Liver (tissue), 9 donors: ENCODE measurements around the gene C14orf119. TPM values are rescaled to one million over a fixed set of nuclear protein-coding genes. Genes with fewer than 3 reads are reported as not detected.

Experiments used
- DNase-seq: peaks from one replicate; pipeline ENCODE4 v3.0.0-alpha.2; 2017; ENCODE audit warnings: low spot score
- H3K27ac ChIP-seq, 2 donors: one replicate each; pipeline ENCODE4 v1.7.0; 2013; ENCODE audit warnings: inconsistent platforms in 2 of 2, low read length in 2 of 2, control low read depth in 1 of 2, low read depth in 1 of 2, mild to moderate bottlenecking in 1 of 2
- H3K27me3 ChIP-seq, 4 donors: one replicate each; pipeline versions ENCODE4 v1.6.1 to v1.7.0; 2013; ENCODE audit warnings: low read length in 3 of 4, inconsistent platforms in 1 of 4, mild to moderate bottlenecking in 1 of 4, moderate library complexity in 1 of 4; ENCODE audit not compliant: control insufficient read depth in 4 of 4, insufficient read depth in 4 of 4
- H3K36me3 ChIP-seq, 4 donors: one replicate each; pipeline versions ENCODE4 v1.6.1 to v1.7.0; 2013; ENCODE audit warnings: low read length in 3 of 4, mild to moderate bottlenecking in 3 of 4, low read depth in 1 of 4, moderate library complexity in 1 of 4; ENCODE audit not compliant: control insufficient read depth in 4 of 4, insufficient read depth in 3 of 4
- H3K4me1 ChIP-seq, 4 donors: one replicate each; pipeline versions ENCODE4 v1.6.1 to v1.7.0; 2013; ENCODE audit warnings: low read length in 3 of 4, mild to moderate bottlenecking in 3 of 4, moderate library complexity in 1 of 4; ENCODE audit not compliant: control insufficient read depth in 4 of 4, insufficient read depth in 4 of 4
- H3K4me3 ChIP-seq, 3 donors: one replicate each; pipeline versions ENCODE4 v1.6.1 to v1.7.0; 2013; ENCODE audit warnings: low read length in 3 of 3, control low read depth in 1 of 3, low read depth in 1 of 3, mild to moderate bottlenecking in 1 of 3
- H3K9ac ChIP-seq, 2 donors: one replicate each; pipeline ENCODE4 v1.7.0; 2013; ENCODE audit warnings: low read length in 2 of 2, mild to moderate bottlenecking in 2 of 2, moderate library complexity in 2 of 2, control low read depth in 1 of 2, low read depth in 1 of 2
- H3K9me3 ChIP-seq, 4 donors: one replicate each; pipeline versions ENCODE4 v1.6.1 to v1.7.0; 2013; ENCODE audit warnings: low read length in 3 of 4; ENCODE audit not compliant: control insufficient read depth in 4 of 4
- EGR1 ChIP-seq, 2 donors: IDR thresholded peaks; 2 replicates each; pipeline ENCODE4 v1.6.1; 2016 to 2018; ENCODE audit warnings: antibody characterized with exemption in 2 of 2, low read depth in 2 of 2
- FOXA1 ChIP-seq: IDR thresholded peaks from 2 replicates; pipeline ENCODE4 v1.6.1; 2016; ENCODE audit warnings: antibody characterized with exemption
- FOXA2 ChIP-seq: IDR thresholded peaks from 2 replicates; pipeline ENCODE4 v1.6.1; 2016; ENCODE audit warnings: antibody characterized with exemption
- GABPA ChIP-seq, 2 donors: IDR thresholded peaks in 1 of 2; conservative IDR thresholded peaks in 1 of 2; 2 replicates each; pipeline ENCODE4 v1.6.1; 2016; ENCODE audit warnings: antibody characterized with exemption in 2 of 2, mild to moderate bottlenecking in 1 of 2, moderate library complexity in 1 of 2
- HNF4A ChIP-seq, 2 donors: conservative IDR thresholded peaks; 2 replicates each; pipeline ENCODE4 v1.6.1; 2016; ENCODE audit warnings: antibody characterized with exemption in 2 of 2, mild to moderate bottlenecking in 2 of 2
- HNF4G ChIP-seq: IDR thresholded peaks from 2 replicates; pipeline ENCODE4 v1.6.1; 2016; ENCODE audit warnings: antibody characterized with exemption
- JUND ChIP-seq, 2 donors: IDR thresholded peaks; 2 replicates each; pipeline ENCODE4 v1.6.1; 2016; ENCODE audit warnings: antibody characterized with exemption in 2 of 2
- NR2F2 ChIP-seq: IDR thresholded peaks from 2 replicates; pipeline ENCODE4 v1.6.1; 2016; ENCODE audit warnings: antibody characterized with exemption
- RAD21 ChIP-seq, 2 donors: IDR thresholded peaks; 2 replicates each; pipeline ENCODE4 v1.6.1; 2016; ENCODE audit warnings: antibody characterized with exemption in 2 of 2, mild to moderate bottlenecking in 2 of 2
- RXRA ChIP-seq, 2 donors: IDR thresholded peaks; 2 replicates each; pipeline ENCODE4 v1.6.1; 2017 to 2018; ENCODE audit warnings: antibody characterized with exemption in 2 of 2, mild to moderate bottlenecking in 1 of 2
- SP1 ChIP-seq: IDR thresholded peaks from 2 replicates; pipeline ENCODE4 v1.6.1; 2018; ENCODE audit warnings: antibody characterized with exemption, mild to moderate bottlenecking
- TAF1 ChIP-seq: conservative IDR thresholded peaks from 2 replicates; pipeline ENCODE4 v1.6.1; 2016; ENCODE audit warnings: antibody characterized with exemption, mild to moderate bottlenecking
- YY1 ChIP-seq: IDR thresholded peaks from 2 replicates; pipeline ENCODE4 v1.6.1; 2016; ENCODE audit warnings: antibody characterized with exemption, mild to moderate bottlenecking
- WGBS: extraction: QIAGEN DNeasy Blood & Tissue Kit; methylation state at CpG from one replicate; pipeline ENCODE4 v1.1.7; 2013; 5-methylcytosine and 5-hydroxymethylcytosine counted together
- polyA plus RNA-seq, 2 donors: library from polyadenylated mRNA; stranded (reverse) in 1 of 2; unstranded in 1 of 2; fragments of 200-250 nt in 1 of 2; fragments of >200 nt in 1 of 2; fragmentation: Nextera tagmentation in 1 of 2; extraction: Ambion mirVana in 1 of 2; gene quantifications; one replicate each; pipeline versions ENCODE4 v1.2.1 to v1.2.3, GENCODE V29; 2013 to 2015
- total RNA-seq, 2 donors: library from RNA; depleted of rRNA; stranded (reverse); fragments of >200 nt; gene quantifications; one replicate each; pipeline ENCODE4 v1.2.3, GENCODE V29; 2014
- TF ChIP-seq, protein P1 (sequence below): IDR thresholded peaks from 2 replicates; pipeline ENCODE4 v1.6.1; 2016; ENCODE audit warnings: antibody characterized with exemption
- TF ChIP-seq, protein P2 (sequence below): IDR thresholded peaks from 2 replicates; pipeline ENCODE4 v1.6.1; 2016; ENCODE audit warnings: antibody characterized with exemption
- TF ChIP-seq, protein P3 (sequence below): IDR thresholded peaks from 2 replicates; pipeline ENCODE4 v1.6.1; 2016; ENCODE audit warnings: antibody characterized with exemption, mild to moderate bottlenecking
- TF ChIP-seq, protein P4 (sequence below): IDR thresholded peaks from 2 replicates; pipeline ENCODE4 v1.6.1; 2016; ENCODE audit warnings: antibody characterized with exemption
- TF ChIP-seq, protein P5 (sequence below): fragments of 150-350 bp; IDR thresholded peaks from 2 replicates; pipeline ENCODE4 v1.5.1; 2017; ENCODE audit warnings: improper control_type of control experiment, low read depth, low read length; ENCODE audit not compliant: missing input control
- donor health status: healthy.
- donor health status: healthy.
- donor health status: healthy.
- donor health status: healthy.
- donor health status: healthy.

The C14orf119 gene
- total and polyA plus RNA-seq, 4 donors: 9.0 to 27.1 (median 17.7) TPM

DNA sequence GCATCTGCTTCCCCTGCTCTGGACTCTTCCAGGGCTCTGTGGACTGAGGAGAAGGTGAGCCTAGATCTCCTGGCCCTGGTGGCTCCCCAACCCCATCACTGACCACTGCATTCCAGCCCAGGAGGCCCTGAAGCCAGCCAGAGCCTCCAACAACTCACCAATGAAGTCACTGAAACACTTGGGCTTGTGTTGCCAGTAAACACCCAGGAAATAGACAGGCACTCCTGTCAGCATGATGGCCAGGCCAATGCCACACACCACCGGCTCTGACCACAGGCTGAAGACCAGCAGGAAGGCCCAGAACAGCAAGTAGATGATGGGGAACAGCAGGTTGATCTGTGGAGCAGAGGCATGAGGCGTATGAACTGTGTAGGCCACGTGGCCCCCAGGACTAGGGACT is 32.6 kb downstream of the C14orf119 start:
- WGBS: 82% methylated on average over 3 of the region's 3 CpGs
- no peak overlapping the region for H3K4me3 ChIP-seq
- H3K9ac ChIP-seq: no peak overlapping the region
- no peaks in the 10 kb centered on the region for H3K9me3 ChIP-seq
- no peak for DNase-seq
- H3K27me3 ChIP-seq: no peaks in the 10 kb centered on the region
- no peak overlapping the region for H3K27ac ChIP-seq
- TF ChIP-seq EGR1 (IDR thresholded peaks at IDR 0.05; ENCODE audit: low read depth in 2 of 2): no peak
- TF ChIP-seq, protein P1, sequence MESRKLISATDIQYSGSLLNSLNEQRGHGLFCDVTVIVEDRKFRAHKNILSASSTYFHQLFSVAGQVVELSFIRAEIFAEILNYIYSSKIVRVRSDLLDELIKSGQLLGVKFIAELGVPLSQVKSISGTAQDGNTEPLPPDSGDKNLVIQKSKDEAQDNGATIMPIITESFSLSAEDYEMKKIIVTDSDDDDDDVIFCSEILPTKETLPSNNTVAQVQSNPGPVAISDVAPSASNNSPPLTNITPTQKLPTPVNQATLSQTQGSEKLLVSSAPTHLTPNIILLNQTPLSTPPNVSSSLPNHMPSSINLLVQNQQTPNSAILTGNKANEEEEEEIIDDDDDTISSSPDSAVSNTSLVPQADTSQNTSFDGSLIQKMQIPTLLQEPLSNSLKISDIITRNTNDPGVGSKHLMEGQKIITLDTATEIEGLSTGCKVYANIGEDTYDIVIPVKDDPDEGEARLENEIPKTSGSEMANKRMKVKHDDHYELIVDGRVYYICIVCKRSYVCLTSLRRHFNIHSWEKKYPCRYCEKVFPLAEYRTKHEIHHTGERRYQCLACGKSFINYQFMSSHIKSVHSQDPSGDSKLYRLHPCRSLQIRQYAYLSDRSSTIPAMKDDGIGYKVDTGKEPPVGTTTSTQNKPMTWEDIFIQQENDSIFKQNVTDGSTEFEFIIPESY: no peak
- TF ChIP-seq FOXA1: no peak
- no peak for TF ChIP-seq RAD21 (IDR thresholded peaks at IDR 0.05)
- TF ChIP-seq, protein P2, sequence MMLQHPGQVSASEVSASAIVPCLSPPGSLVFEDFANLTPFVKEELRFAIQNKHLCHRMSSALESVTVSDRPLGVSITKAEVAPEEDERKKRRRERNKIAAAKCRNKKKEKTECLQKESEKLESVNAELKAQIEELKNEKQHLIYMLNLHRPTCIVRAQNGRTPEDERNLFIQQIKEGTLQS: no peak
- no peak for TF ChIP-seq SP1
- TF ChIP-seq HNF4A (conservative IDR thresholded peaks at IDR 0.05): no peak
- no peak for TF ChIP-seq JUND (IDR thresholded peaks at IDR 0.05)
- no peak for TF ChIP-seq RXRA (IDR thresholded peaks at IDR 0.05)
- TF ChIP-seq, protein P3, sequence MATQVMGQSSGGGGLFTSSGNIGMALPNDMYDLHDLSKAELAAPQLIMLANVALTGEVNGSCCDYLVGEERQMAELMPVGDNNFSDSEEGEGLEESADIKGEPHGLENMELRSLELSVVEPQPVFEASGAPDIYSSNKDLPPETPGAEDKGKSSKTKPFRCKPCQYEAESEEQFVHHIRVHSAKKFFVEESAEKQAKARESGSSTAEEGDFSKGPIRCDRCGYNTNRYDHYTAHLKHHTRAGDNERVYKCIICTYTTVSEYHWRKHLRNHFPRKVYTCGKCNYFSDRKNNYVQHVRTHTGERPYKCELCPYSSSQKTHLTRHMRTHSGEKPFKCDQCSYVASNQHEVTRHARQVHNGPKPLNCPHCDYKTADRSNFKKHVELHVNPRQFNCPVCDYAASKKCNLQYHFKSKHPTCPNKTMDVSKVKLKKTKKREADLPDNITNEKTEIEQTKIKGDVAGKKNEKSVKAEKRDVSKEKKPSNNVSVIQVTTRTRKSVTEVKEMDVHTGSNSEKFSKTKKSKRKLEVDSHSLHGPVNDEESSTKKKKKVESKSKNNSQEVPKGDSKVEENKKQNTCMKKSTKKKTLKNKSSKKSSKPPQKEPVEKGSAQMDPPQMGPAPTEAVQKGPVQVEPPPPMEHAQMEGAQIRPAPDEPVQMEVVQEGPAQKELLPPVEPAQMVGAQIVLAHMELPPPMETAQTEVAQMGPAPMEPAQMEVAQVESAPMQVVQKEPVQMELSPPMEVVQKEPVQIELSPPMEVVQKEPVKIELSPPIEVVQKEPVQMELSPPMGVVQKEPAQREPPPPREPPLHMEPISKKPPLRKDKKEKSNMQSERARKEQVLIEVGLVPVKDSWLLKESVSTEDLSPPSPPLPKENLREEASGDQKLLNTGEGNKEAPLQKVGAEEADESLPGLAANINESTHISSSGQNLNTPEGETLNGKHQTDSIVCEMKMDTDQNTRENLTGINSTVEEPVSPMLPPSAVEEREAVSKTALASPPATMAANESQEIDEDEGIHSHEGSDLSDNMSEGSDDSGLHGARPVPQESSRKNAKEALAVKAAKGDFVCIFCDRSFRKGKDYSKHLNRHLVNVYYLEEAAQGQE: no peak
- no peak for TF ChIP-seq NR2F2
- no peak for TF ChIP-seq YY1
- TF ChIP-seq, protein P4, sequence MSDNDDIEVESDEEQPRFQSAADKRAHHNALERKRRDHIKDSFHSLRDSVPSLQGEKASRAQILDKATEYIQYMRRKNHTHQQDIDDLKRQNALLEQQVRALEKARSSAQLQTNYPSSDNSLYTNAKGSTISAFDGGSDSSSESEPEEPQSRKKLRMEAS: no peak
- TF ChIP-seq HNF4G: no peak
- no peak for TF ChIP-seq TAF1
- TF ChIP-seq, protein P5, sequence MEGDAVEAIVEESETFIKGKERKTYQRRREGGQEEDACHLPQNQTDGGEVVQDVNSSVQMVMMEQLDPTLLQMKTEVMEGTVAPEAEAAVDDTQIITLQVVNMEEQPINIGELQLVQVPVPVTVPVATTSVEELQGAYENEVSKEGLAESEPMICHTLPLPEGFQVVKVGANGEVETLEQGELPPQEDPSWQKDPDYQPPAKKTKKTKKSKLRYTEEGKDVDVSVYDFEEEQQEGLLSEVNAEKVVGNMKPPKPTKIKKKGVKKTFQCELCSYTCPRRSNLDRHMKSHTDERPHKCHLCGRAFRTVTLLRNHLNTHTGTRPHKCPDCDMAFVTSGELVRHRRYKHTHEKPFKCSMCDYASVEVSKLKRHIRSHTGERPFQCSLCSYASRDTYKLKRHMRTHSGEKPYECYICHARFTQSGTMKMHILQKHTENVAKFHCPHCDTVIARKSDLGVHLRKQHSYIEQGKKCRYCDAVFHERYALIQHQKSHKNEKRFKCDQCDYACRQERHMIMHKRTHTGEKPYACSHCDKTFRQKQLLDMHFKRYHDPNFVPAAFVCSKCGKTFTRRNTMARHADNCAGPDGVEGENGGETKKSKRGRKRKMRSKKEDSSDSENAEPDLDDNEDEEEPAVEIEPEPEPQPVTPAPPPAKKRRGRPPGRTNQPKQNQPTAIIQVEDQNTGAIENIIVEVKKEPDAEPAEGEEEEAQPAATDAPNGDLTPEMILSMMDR: no peak
- TF ChIP-seq FOXA2: no peak
- no peak for TF ChIP-seq GABPA (IDR thresholded peaks at IDR 0.05 in 1 of 2, conservative IDR thresholded peaks at IDR 0.05 in 1 of 2)
- no peaks in the 10 kb centered on the region for H3K36me3 ChIP-seq
- H3K4me1 ChIP-seq: peaks cover 0 to 4% (median 0%) of the 10 kb centered on the region in 4 donors
